Gastrocnemius medialis (tissue), 4 donors: Measurements from ENCODE around the gene CCDC150. TPM values are rescaled to one million over a fixed set of nuclear protein-coding genes. Genes with fewer than 3 reads are reported as not detected.

Experiments
- ATAC-seq, 2 donors: fragments of 150-250 bp; one replicate each; pipeline ENCODE4 v1.9.1; 2016
- DNase-seq, 2 donors: peaks; one replicate each; pipeline ENCODE4 v3.0.0-alpha.2; 2019
- H3K27ac ChIP-seq, 4 donors: fragments of 200-600 bp; sonication (generic); 1 replicate in 1 of 4; 2 replicates in 3 of 4; pipeline ENCODE4 v1.5.1; 2016 to 2018; ENCODE audit warnings: mild to moderate bottlenecking in 2 of 4, moderate library complexity in 1 of 4
- H3K27me3 ChIP-seq, 3 donors: fragments of 200-600 bp; sonication (generic) in 2 of 3; 1 replicate in 1 of 3; 2 replicates in 2 of 3; pipeline versions ENCODE4 v1.5.1 to v1.6.0; 2016 to 2019; ENCODE audit warnings: mild to moderate bottlenecking in 1 of 3, moderate library complexity in 1 of 3
- H3K36me3 ChIP-seq, 2 donors: fragments of 200-600 bp; sonication (generic) in 1 of 2; one replicate each; pipeline ENCODE4 v1.5.1; 2017 to 2018
- H3K4me1 ChIP-seq, 2 donors: fragments of 200-600 bp; sonication (generic) in 1 of 2; one replicate each; pipeline ENCODE4 v1.5.1; 2016 to 2017; ENCODE audit warnings: mild to moderate bottlenecking in 2 of 2
- H3K4me3 ChIP-seq, 4 donors: fragments of 200-600 bp; sonication (generic) in 3 of 4; 1 replicate in 1 of 4; 2 replicates in 3 of 4; pipeline ENCODE4 v1.5.1; 2016 to 2019; ENCODE audit warnings: mild to moderate bottlenecking in 2 of 4
- H3K9me3 ChIP-seq, 3 donors: fragments of 200-600 bp; sonication (generic) in 2 of 3; 1 replicate in 1 of 3; 2 replicates in 2 of 3; pipeline ENCODE4 v1.5.1; 2016 to 2019
- CTCF ChIP-seq, 5 experiments: fragments of 450-650 bp in 3 of 5; fragments of 200-600 bp in 2 of 5; sonication (generic) in 2 of 5; IDR thresholded peaks in 4 of 5; conservative IDR thresholded peaks in 1 of 5; 1 replicate in 4 of 5; 2 replicates in 1 of 5; pipeline ENCODE4 v1.5.1; 2016 to 2019; ENCODE audit warnings: antibody characterized with exemption in 5 of 5, mild to moderate bottlenecking in 3 of 5, moderate library complexity in 3 of 5
- POLR2A ChIP-seq, 2 donors: fragments of 450-650 bp; IDR thresholded peaks; one replicate each; pipeline ENCODE4 v1.6.1; 2017; ENCODE audit warnings: antibody characterized with exemption in 2 of 2, mild to moderate bottlenecking in 2 of 2, moderate library complexity in 2 of 2
- in situ Hi-C, 4 donors: fragments of 200-750 bp; cut with MboI; loops; one replicate each; pipeline versions ENCODE4 v1.15.0 to v1.8.0; 2017; ENCODE audit warnings: low sequenced_read_pairs in 4 of 4
- intact Hi-C: fragments of 100-400 bp; cut with DNase I; formaldehyde crosslinking; loops from one replicate; pipeline ENCODE4 v1.15.1; 2023; ENCODE audit warnings: low total_unique reads
- total RNA-seq, 4 donors: library from RNA; depleted of rRNA; stranded (reverse); fragments of >200 nt; gene quantifications; one replicate each; pipeline versions ENCODE4 v1.1.0 to v1.2.3, GENCODE V29; 2016

CCDC150 gene
- total RNA-seq, 4 donors from 2014 or later: 0.31 to 0.83 TPM; not detected in 2

GRCh38 chr2:196750977-196751631 lies 111.6 kb downstream of the CCDC150 start:
- peak in 1 of 2 donors; percentile 36 for ATAC-seq
- TF ChIP-seq POLR2A (IDR thresholded peaks at IDR 0.05) (no peak), CTCF (IDR thresholded peaks at IDR 0.05 in 4 of 5, conservative IDR thresholded peaks at IDR 0.05 in 1 of 5) (peak in 2 of 5 experiments; percentile 39 to 54)
- H3K4me1 ChIP-seq: no peaks in the 10 kb centered on the region
- intact Hi-C loops (loop anchor here (10.0 kb wide), 1 partner anchor 676 kb away; no protein-coding TSS in a partner anchor), in situ Hi-C loops (no loop called here)
- DNase-seq: peak in 1 of 2 donors; percentile 22
- no peaks in the 10 kb centered on the region for H3K27me3 ChIP-seq
- H3K9me3 ChIP-seq: peaks cover 0 to 4% (median 0%) of the 10 kb centered on the region in 3 donors
- H3K36me3 ChIP-seq: no peaks in the 10 kb centered on the region
- H3K27ac ChIP-seq: no peak overlapping the region
- H3K4me3 ChIP-seq: no peak overlapping the region

- no peaks in the 10 kb centered on the region for H3K27me3 ChIP-seq
- ATAC-seq (no peak), DNase-seq (no peak)
- H3K4me3 ChIP-seq: no peak overlapping the region
- in situ Hi-C loops (no loop called here), intact Hi-C loops (loop anchor here (10.0 kb wide), 1 partner anchor 684 kb away; no protein-coding TSS in a partner anchor)
- H3K9me3 ChIP-seq: peaks cover 0 to under 1% (median 0%) of the 10 kb centered on the region in 3 donors
- no peak overlapping the region for H3K27ac ChIP-seq
- peaks cover 0 to 19% of the 10 kb centered on the region in 2 donors for H3K36me3 ChIP-seq
- H3K4me1 ChIP-seq: no peaks in the 10 kb centered on the region
- TF ChIP-seq POLR2A (IDR thresholded peaks at IDR 0.05) (no peak), CTCF (IDR thresholded peaks at IDR 0.05 in 4 of 5, conservative IDR thresholded peaks at IDR 0.05 in 1 of 5) (peak in 1 of 5 experiments; percentile 9)
These were observed 119.2 kb downstream of the CCDC150 start for GRCh38 chr2:196758474-196759377.

GRCh38 chr2:196759378-196759706 lies 119.8 kb downstream of the CCDC150 start:
- no peak for TF ChIP-seq CTCF (IDR thresholded peaks at IDR 0.05 in 4 of 5, conservative IDR thresholded peaks at IDR 0.05 in 1 of 5)
- no peak for TF ChIP-seq POLR2A (IDR thresholded peaks at IDR 0.05)
- DNase-seq (no peak), ATAC-seq (no peak)
- Histone ChIP-seq H3K9me3 (no peaks in the 10 kb centered on the region), H3K4me3 (no peak overlapping the region), H3K36me3 (peaks cover 0 to 25% of the 10 kb centered on the region in 2 donors), H3K27me3 (no peaks in the 10 kb centered on the region), H3K27ac (no peak overlapping the region), H3K4me1 (no peaks in the 10 kb centered on the region)
- in situ Hi-C loops (no loop called here), intact Hi-C loops (loop anchor here (10.0 kb wide), 1 partner anchor 685 kb away; no protein-coding TSS in a partner anchor)

GRCh38 chr2:196767101-196767500 lies 127.6 kb downstream of the CCDC150 start:
- Histone ChIP-seq H3K4me1 (no peaks in the 10 kb centered on the region), H3K27ac (no peak overlapping the region), H3K4me3 (no peak overlapping the region), H3K9me3 (no peaks in the 10 kb centered on the region), H3K27me3 (no peaks in the 10 kb centered on the region), H3K36me3 (peaks cover 0 to 65% of the 10 kb centered on the region in 2 donors)
- intact Hi-C loops (no loop called here), in situ Hi-C loops (no loop called here)
- DNase-seq: no peak
- TF ChIP-seq CTCF (IDR thresholded peaks at IDR 0.05 in 4 of 5, conservative IDR thresholded peaks at IDR 0.05 in 1 of 5): no peak
- TF ChIP-seq POLR2A (IDR thresholded peaks at IDR 0.05): no peak
- ATAC-seq: no peak

Other genes starting within 250 kb of the CCDC150 start
- 1 to 10 TPM; 1.1 to 3.3 (median 1.7) TPM for gene HECW2, start 46.2 kb upstream of the CCDC150 start, total RNA-seq
- gene GTF3C3, start 160.0 kb downstream of the CCDC150 start, total RNA-seq: 10 to 100 TPM; 16.0 to 18.1 (median 16.8) TPM
- gene C2orf66, start 169.6 kb downstream of the CCDC150 start, total RNA-seq: not detected